A549 treated with AZD9567 at 1 μM for 4 hours (cell line): ENCODE results near the gene IZUMO1. TPM values are rescaled to one million over a fixed set of nuclear protein-coding genes. Genes with fewer than 3 reads are reported as not detected.

ENCODE experiments used
- total RNA-seq: library from RNA; stranded (reverse); fragments of 200-300 nt; extraction: Qiagen RNA extraction; gene quantifications from 5 replicates; pipeline ENCODE4 v1.2.3, GENCODE V29; 2022; ENCODE audit not compliant: insufficient read depth

IZUMO1 gene
- 0.03 TPM in 1 of 5 replicates, not detected in the others for total RNA-seq

DNA sequence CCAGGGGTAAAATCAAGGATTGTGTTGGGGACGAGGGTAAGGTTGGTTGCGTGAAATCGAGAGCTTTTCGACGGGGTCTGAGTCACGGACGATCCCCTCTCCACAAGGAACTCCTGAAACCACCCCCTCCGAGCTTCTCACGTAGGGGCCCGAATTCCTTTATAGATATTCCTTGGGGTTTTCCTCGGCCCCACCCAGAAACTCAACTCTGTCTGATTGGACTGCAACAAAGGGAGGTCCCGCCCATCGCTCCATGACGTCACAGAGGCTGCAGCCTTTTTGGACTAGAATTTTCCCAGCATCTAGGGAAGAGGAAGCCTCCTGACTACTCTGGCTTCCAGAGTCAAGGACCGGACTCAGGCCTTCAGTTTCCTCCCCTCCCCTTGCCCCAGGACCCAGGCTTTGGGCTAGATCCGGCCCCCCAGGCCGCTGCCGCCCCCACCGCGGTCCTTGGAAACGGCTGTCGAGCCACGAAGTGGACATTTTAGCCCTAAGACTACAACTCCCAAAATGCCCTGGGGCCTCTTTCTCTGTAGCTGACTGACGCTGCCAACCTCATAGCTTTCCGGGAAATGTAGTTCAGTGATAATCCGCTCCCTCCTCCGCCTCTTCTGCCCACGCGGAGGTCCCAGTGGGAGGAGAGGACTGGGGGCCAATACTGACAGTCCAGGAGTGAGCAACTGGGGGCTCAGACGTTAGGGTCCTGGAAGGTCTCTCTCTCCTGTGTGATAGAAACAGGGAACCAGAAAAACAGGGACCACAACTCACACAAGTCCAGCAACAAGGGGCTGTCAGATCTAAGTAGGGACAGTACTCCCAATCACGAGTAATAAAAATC, at the start of gene IZUMO1:
Gene IZUMO1 (minus strand): TSS at position 172 of the 838 bp plus-strand sequence. CDS start 1,050 bp downstream, outside the sequence.

DNA sequence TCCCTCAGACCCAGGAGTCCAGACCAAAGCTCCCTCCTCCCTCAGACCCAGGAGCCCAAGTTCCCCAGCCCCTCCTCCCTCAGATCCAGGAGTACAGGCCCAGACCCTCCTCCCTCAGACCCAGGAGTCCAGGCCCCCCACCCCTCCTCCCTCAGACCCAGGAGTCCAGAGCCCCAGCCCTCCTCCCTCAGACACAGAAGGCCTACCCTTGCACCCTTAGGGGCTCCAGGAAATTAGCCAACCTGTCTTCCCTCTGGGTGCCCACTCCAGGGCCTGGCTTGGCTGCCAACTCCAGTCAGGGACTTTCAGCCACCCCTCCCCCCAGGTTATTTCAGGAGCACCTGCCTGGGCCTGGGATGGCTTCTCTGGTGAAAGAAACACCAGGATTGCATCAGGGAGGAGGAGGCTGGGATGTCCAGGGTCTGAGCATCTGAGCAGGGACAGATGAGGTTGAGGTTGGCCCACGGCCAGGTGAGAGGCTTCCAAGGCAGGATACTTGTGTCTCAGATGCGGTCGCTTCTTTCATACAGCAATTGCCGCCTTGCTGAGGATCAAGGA, 8.5 kb upstream of the IZUMO1 start, which contains the start of gene FGF21:
Gene FGF21 (plus strand): TSS at position 441 of the 558 bp plus-strand sequence. CDS start 713 bp downstream, outside the sequence.

DNA sequence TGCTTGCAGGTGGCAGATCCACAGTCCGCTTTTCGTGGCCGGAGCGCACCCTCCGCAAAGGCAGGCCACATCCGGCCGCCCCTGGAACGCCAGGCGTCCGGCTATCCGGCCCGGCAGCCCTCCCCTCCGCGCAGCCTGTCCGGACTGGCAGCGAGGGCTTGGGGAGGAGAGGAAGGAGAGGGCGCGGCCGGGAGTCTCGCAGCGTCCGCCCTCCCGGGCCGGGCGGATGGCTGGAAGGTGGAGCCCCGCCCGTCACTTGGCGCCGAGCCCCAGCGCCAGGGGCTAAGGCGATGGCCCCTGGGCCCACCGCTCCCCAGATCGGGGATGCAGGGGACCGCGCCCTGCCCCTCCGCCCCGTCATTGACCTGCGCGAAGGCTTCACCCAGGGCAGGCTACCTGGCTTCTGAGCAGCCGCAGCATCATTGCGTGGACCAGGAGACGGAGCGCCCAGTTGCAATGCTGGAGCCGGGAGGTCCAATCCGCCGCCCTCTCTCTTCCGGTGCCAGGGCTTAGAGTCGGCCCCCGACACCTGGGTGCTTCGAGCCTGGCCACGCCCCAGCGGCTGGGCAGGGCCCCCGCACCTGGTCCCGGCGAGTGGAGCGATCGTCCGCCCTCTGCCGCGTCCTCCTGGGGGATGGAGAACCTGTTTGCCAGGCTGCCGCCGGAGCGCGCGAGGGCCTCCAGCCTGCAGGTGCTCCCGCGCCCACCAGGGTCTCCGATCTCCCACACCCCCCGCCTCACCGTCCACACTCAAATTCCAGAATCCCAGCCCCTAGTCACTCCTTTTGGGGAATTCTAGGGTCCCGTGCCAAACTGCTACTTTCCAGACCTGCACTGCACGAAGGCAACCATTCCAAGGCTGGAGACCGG, 6.0 kb upstream of the IZUMO1 start, which contains the start of gene FUT1:
Gene FUT1 (minus strand): TSS at position 146 of the 870 bp plus-strand sequence. CDS start 1,360 bp downstream, outside the sequence.

DNA sequence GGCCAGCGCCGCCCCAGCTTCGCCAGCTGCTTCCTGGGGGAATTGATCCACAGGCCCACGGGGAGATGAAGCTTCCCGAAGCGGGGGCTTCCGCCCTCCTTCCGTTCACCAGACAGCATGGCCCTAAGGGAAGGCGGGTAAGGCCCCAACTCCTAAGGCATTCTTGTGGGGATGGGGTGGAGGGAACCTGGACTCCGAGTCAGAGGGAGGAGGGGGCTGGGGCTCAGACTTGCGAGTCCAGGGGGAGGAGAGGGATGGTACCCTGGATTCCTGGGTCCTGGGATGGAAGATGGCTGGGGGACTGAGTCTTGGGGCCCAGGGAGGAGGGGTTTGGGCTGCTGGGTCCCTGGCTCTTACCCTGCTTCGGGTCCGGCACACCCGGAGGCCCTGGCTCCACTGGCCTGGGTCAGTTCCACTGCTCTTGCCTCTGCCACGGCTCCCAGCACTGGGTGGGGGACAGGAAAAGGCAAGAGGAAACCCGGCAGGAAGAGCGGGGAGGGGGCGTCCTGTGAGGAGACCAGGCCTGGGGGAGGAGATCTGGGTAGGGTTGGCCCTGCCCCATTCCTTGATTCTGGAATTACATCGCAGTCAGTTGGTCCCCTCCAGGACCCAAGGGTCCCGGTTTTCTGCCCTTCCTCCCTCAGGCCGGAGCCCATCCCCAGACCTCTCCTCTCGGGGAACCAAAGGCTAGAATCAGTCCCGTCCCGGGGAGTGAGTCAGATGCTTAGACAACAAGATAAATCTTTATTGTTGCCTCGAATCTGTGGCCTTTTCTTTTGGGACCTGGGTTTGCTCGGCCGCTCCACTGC, 6.3 kb downstream of the IZUMO1 start, which contains the start of gene RASIP1:
Gene RASIP1 (minus strand): TSS at position 447 of the 809 bp plus-strand sequence. CDS start 328 bp downstream, at position 119.

DNA sequence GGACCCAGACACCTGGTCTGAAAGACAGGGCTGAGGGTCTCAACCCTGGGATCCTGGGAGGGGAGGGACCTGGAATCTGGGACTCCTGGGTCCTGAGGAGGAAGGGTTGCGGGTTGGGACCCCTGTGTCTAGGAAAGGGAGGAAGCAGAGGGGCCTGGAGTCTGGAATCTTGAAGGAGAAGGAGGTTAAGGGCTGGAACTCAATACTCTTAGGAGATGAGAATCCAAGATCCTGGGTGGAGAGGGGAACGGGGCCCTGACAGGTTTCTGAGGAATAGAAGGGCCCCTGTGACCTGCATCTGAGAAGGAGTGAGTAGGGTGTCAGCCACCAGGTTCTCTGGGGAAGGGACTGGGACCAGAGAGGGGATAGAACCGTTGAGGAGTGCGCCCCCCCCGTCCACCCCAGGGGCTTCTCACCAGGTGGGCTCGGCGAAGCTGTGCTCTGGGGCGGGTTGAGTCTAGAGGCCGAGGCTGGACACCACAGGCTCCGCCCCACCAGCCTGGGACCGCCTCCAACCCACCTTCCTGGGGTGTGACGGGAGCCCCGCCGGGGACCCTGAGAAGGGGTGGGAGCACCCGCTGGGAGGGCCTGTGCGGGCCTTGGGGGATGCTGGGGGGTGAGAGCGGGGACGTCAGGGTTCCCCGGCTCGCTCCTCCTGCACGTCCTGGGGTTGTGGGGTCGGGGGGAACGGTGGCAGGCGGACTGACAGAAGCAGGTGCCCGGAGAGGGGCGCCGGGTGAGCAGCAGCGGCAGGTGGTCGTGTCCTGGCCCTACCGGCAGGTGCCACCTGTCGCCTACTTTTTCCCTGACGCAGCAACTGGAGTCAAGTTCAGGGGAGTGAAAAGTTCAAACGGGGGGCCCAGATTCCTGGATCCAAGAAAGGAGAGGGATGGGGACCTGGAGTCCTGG, 27.2 kb downstream of the IZUMO1 start, which contains the start of gene MAMSTR:
Gene MAMSTR (minus strand): TSS at position 463 of the 909 bp plus-strand sequence. CDS start 694 bp downstream, outside the sequence.

DNA sequence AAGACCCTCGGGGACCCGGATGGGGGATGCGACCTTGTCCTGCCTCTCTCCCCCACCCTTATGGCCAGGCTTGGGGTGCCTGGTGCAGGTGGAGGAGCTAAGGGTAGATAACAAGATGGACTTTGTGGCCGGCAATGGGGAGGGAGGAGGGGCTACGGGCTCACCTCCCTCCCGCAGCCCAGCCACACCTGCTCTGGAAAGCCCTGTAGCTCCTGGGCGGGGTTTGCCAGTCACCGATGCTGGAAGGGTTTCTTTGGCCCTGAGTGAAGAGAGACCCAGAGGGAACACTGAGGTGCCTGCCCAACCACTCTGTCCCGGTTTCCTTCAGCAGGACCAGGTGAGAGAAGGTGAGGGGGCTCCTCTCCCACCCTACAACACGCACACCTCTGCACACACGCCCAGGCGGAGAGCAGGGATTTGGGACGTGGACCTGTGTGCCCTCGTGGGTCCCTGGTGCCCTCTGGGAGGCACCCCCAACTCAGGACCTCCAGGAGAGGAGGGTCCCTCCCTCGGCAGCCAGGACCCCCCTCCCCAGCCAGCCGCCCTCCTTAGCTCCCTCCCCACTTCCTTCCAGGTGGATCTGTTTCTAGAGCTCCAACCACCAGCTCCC, 50.9 kb downstream of the IZUMO1 start, which contains the start of gene FUT2:
Gene FUT2 (plus strand): TSS at position 229 of the 610 bp plus-strand sequence. CDS start 6,986 bp downstream, outside the sequence.

Other genes starting within 250 kb of the IZUMO1 start
- 3.6 to 4.3 TPM (median 4.0 TPM) in 5 replicates for gene LMTK3, start 235.1 kb downstream of the IZUMO1 start, total RNA-seq
- 14.1 to 16.2 TPM (median 14.9 TPM) in 5 replicates for gene SULT2B1, start 194.7 kb downstream of the IZUMO1 start, total RNA-seq
- not detected in 5 replicates for gene SPACA4, start 140.2 kb downstream of the IZUMO1 start, total RNA-seq
- gene FAM83E, start 131.8 kb downstream of the IZUMO1 start, total RNA-seq: 0.21 to 0.33 TPM (median 0.31 TPM) in 4 of 5 replicates, not detected in the other
- gene RPL18, start 127.7 kb downstream of the IZUMO1 start, total RNA-seq: 3,115 to 3,428 TPM (median 3,246 TPM) in 5 replicates
- gene SPHK2, start 127.4 kb downstream of the IZUMO1 start, total RNA-seq: 9.2 to 14.7 TPM (median 13.2 TPM) in 5 replicates
- gene DBP, start 109.5 kb downstream of the IZUMO1 start, total RNA-seq: 1.7 to 2.8 TPM (median 2.3 TPM) in 5 replicates
- 4.4 to 12.3 TPM (median 9.8 TPM) in 5 replicates for gene CA11, start 100.7 kb downstream of the IZUMO1 start, total RNA-seq
- 0.26 to 0.48 TPM (median 0.29 TPM) in 4 of 5 replicates, not detected in the other for gene NTN5, start 73.9 kb downstream of the IZUMO1 start, total RNA-seq
- not detected in 5 replicates for gene FUT2, start 50.9 kb downstream of the IZUMO1 start, total RNA-seq
- gene MAMSTR, start 27.2 kb downstream of the IZUMO1 start, total RNA-seq: 0.31 to 0.46 TPM (median 0.38 TPM) in 4 of 5 replicates, not detected in the other
- 0.52 to 3.2 TPM (median 0.64 TPM) in 5 replicates for gene RASIP1, start 6.3 kb downstream of the IZUMO1 start, total RNA-seq
- 0.06 to 0.10 TPM (median 0.08 TPM) in 4 of 5 replicates, not detected in the other for gene FUT1, start 5.7 kb upstream of the IZUMO1 start, total RNA-seq
- not detected in 5 replicates for gene FGF21, start 8.6 kb upstream of the IZUMO1 start, total RNA-seq
- 56.8 to 66.6 TPM (median 61.9 TPM) in 5 replicates for gene BCAT2, start 64.1 kb upstream of the IZUMO1 start, total RNA-seq
- gene HSD17B14, start 89.6 kb upstream of the IZUMO1 start, total RNA-seq: 9.3 to 17.4 TPM (median 13.4 TPM) in 5 replicates
- 1.1 to 1.7 TPM (median 1.2 TPM) in 5 replicates for gene PLEKHA4, start 121.7 kb upstream of the IZUMO1 start, total RNA-seq
- 77.7 to 128 TPM (median 99.5 TPM) in 5 replicates for gene PPP1R15A, start 125.5 kb upstream of the IZUMO1 start, total RNA-seq
- gene TULP2, start 151.8 kb upstream of the IZUMO1 start, total RNA-seq: not detected in 5 replicates
- 196 to 206 TPM (median 200 TPM) in 5 replicates for gene NUCB1, start 153.4 kb upstream of the IZUMO1 start, total RNA-seq
- 1.5 to 1.7 TPM (median 1.5 TPM) in 4 of 5 replicates, not detected in the other for gene DHDH, start 186.8 kb upstream of the IZUMO1 start, total RNA-seq
- 289 to 347 TPM (median 317 TPM) in 5 replicates for gene BAX, start 208.0 kb upstream of the IZUMO1 start, total RNA-seq
- 15,391 to 23,528 TPM (median 18,182 TPM) in 5 replicates for gene FTL, start 218.4 kb upstream of the IZUMO1 start, total RNA-seq
- gene GYS1, start 246.4 kb upstream of the IZUMO1 start, total RNA-seq: 18.5 to 36.7 TPM (median 21.4 TPM) in 5 replicates
- 214 to 245 TPM (median 233 TPM) in 5 replicates for gene RUVBL2, start 247.0 kb upstream of the IZUMO1 start, total RNA-seq